ENCODE data around the gene PGPEP1. TPM values are rescaled to one million over a fixed set of nuclear protein-coding genes. Genes with fewer than 3 reads are reported as not detected.
A peak's percentile ranks its signal among the peaks of the same experiment; 100 is the strongest.
"Not testable (repeated sequence)": the region's sequence is repeated elsewhere in the genome, so short reads cannot be mapped to it uniquely, and the experiment has no call there.

PGPEP1 gene
- total RNA-seq, 2 donors from 2014 or later = 105 to 109 TPM

- intact Hi-C loops (cut with DNase I, micrococcal nuclease) = loop anchor here in 1 of 2 donors (10.0 kb wide), 1 partner anchor 64 kb away; the partner anchor contains the start of gene SSBP4
- ATAC-seq (no peak), DNase-seq (no peak)
These were observed 10.1 kb downstream of the PGPEP1 start for GRCh38 chr19:18350490-18350889.

DNA sequence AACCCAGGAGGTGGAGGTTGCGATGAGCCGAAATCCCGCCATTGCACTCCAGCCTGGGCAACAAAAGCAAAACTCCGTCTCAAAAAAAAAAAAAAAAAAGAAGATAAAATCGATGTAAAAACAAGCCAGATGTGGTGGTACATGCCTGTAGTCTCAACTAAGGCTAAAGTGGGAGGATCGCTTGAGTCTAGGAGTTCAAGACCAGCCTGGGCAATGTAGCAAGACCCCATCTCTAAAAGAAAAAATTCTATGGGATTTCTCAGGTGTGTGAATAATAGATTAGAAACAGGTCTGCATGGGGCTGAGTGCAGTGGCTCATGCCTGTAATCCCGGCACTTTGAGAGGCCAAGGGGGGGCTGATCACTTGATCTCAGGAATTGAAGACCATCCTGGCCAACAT is 11.1 kb downstream of the PGPEP1 start:
- DNase-seq = no peak
- intact Hi-C loops (cut with DNase I, micrococcal nuclease) = loop anchor here in 1 of 2 donors (10.0 kb wide), 1 partner anchor 63 kb away; the partner anchor contains the start of gene SSBP4
- ATAC-seq = no peak

DNA sequence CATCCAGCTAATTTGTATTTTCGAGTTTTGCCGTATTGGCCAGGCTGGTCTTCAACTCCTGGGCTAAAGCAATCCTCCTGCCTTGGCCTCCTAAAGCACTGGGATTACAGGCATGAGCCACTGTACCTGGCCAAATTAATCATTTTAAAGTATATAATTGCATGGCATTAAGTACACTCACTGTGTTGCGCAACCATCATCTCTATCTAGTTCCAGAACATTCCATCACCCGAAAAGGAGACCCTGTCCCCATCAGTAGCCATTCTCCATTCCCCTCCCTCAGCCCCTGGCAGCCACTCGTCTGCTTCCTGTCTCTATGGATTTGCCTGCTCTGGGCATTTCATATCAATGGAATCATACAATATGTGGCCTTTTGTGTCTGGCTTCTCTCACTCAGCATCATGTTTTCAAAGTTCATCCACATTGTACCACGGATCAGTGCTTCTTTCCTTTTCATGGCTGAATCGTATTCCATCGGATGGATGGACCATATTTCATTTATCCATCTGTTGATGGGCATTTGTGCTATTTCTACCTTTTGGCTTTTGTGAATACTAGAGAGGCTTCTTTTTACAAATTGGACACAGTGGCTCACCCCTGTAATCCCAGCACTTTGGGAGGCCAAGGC is 13.1 kb downstream of the PGPEP1 start:
- no peak for ATAC-seq
- no peak for DNase-seq
- intact Hi-C loops (cut with DNase I, micrococcal nuclease) = loop anchor here in 1 of 2 donors (10.0 kb wide), 1 partner anchor 61 kb away; the partner anchor contains the start of gene SSBP4

- ATAC-seq, DNase-seq: not testable (repeated sequence)
- intact Hi-C loops (cut with DNase I, micrococcal nuclease) = loop anchor here in 1 of 2 donors (10.0 kb wide), 1 partner anchor 60 kb away; the partner anchor contains the start of gene SSBP4
These were observed 14.3 kb downstream of the PGPEP1 start for GRCh38 chr19:18354743-18355142.

DNA sequence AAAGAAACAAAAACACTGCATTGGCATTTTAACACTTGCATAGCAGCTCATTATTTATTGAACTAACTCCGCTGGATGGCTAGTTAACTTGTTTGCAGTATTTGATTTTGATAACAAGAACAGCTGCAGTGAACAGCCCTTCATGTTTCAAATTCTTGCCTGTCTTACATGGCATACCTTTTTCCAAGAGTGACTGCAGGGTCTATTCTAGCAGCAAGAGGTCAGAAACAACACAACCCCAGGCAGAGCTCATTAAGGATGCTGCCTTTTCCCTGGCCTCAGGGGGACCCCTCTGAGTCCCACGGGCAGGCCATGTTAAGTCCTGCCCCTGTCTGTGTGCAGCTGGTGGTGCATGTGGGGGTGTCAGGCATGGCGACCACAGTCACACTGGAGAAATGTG is 16.6 kb downstream of the PGPEP1 start:
- peak; percentile 7 for ATAC-seq
- no peak for DNase-seq
- intact Hi-C loops (cut with DNase I, micrococcal nuclease) = loop anchor here in 1 of 2 donors (10.0 kb wide), 1 partner anchor 58 kb away; the partner anchor contains the start of gene SSBP4

DNA sequence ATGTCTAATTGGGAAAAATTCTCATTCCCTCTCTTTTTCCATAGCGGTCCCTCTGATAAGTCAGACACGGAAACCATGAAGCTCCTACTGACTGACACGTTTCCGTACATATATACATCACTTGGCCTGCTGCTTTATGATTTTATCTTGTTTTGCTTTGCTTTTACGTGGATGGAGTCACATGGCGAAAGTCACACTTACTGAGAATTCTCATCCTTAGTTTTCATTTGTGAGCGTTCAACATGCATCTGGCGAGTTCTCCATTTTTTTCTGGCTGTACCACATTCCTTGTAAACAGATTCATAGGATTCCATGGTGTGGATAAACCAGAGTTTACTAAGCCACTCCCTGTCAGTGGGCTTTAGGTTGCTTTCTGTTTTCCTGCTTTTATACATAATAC is 21.2 kb downstream of the PGPEP1 start:
- intact Hi-C loops (cut with DNase I, micrococcal nuclease) = no loop called here
- no peak for ATAC-seq
- no peak for DNase-seq

DNA sequence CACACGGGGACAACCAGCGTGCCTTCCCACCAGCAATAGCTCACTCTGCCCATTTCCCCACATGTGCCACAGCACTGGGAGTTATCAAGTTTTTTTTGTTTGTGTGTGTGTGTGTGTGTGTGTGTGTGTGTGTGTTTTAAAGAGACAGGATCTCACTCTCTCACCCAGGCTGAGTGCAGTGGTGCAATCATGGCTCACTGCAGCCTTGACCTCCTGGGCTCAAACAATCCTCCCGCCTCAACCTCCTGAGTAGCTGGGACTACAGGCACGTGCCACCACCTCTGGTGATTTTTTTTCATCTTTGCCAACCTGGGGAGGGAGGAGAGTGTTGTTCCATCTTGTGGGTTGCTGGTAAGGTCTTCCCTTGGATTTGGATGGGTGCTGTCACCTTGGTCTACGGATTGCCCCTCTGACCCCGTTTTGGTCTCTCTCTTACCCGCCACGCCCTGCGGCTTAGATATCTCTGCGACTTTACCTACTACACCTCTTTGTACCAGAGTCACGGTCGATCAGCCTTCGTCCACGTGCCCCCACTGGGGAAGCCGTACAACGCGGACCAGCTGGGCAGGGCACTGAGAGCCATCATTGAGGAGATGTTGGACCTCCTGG is 22.6 kb downstream of the PGPEP1 start:
- no peak for DNase-seq

GRCh38 chr19:18363787-18364186 is 23.4 kb downstream of the PGPEP1 start:
- intact Hi-C loops (cut with DNase I, micrococcal nuclease) = no loop called here
- no peak for ATAC-seq

More for the DNA sequence above, 22.6 kb downstream of the PGPEP1 start:
- peak; percentile 17 for ATAC-seq
- intact Hi-C loops (cut with DNase I, micrococcal nuclease) = no loop called here

GRCh38 chr19:18364277-18364825 is 24.0 kb downstream of the PGPEP1 start:
- intact Hi-C loops (cut with DNase I, micrococcal nuclease); DNase-seq: not testable (repeated sequence)
- ATAC-seq = peak; percentile 22

More at GRCh38 chr19:18363787-18364186, 23.4 kb downstream of the PGPEP1 start:
- no peak for DNase-seq

- peak; percentile 84 for ATAC-seq
These were observed 24.6 kb downstream of the PGPEP1 start for GRCh38 chr19:18364826-18365528.

GRCh38 chr19:18366021-18366435 is 25.6 kb downstream of the PGPEP1 start:
- intact Hi-C loops (cut with DNase I, micrococcal nuclease) = no loop called here
- ATAC-seq = no peak
- DNase-seq = no peak

More at GRCh38 chr19:18364826-18365528, 24.6 kb downstream of the PGPEP1 start:
- intact Hi-C loops (cut with DNase I, micrococcal nuclease) = no loop called here
- DNase-seq = peak; percentile 82 to 90

DNA sequence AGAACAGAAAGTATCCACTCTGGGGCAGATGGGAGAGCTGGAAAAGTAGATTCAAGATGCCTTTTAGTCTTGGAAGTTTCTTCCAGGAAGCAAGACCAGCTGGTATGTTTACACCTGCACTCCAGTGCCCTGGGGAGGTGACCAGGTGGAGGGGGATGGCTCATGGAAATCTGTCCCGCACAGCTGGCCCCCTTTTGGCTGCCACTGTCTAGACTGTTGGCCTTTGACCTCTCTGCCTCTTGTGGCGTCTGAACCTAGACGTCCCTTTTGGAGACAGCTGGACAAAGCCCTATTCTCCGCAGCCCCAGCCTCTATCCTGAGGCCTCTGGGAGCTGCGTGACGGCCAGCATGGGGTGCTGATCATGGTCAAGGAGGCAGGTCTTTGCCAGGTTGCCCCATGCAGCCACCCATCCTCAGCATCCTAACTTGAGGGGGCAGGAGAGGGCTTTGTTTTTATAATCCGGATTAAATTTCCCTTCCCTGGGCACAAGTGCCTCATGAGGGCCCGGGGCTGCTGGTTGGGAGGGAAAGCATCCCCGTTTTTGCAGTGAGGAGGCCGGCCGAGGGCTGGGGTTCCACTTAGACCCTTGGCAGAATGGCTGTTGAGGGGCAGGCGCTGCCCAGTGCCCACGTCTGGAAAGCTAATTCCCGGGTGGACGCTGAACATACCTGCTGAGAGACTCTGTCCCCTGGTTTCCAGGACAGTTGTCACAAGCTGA is 28.3 kb downstream of the PGPEP1 start:
- ATAC-seq (peak; percentile 8), DNase-seq (no peak)
- intact Hi-C loops (cut with DNase I, micrococcal nuclease) = no loop called here

GRCh38 chr19:18373407-18373891 is 33.1 kb downstream of the PGPEP1 start:
- intact Hi-C loops (cut with DNase I, micrococcal nuclease) = no loop called here
- ATAC-seq = no peak
- DNase-seq = no peak

- intact Hi-C loops (cut with DNase I, micrococcal nuclease) = no loop called here
- ATAC-seq (peak; percentile 69), DNase-seq (peak; percentile 77 to 93)
These were observed 33.7 kb downstream of the PGPEP1 start for GRCh38 chr19:18373892-18374629.

DNA sequence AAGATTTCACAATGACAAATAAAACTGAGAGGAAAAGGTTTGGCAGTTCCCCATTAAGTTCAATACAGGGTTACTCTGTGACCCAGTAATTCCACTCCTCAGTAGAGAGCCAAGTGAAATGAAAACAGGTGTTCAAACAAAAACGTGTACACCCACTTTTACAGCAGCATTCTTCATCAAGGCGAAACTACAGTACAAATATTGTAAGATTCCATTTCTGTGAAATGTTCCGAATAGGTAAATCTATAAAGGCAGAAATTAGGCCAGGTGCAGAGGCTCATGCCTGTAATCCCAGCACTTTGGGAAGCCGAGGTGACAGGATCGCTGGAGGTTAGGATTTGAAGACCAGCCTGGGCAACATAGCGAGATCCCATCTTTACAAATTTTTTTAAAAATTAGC is 36.6 kb downstream of the PGPEP1 start:
- intact Hi-C loops (cut with DNase I, micrococcal nuclease) = no loop called here
- ATAC-seq = peak; percentile 50
- DNase-seq = no peak

GRCh38 chr19:18379803-18380747 is 39.7 kb downstream of the PGPEP1 start:
- DNase-seq (peak; percentile 87 to 95), ATAC-seq (peak; percentile 85)
- intact Hi-C loops (cut with DNase I, micrococcal nuclease) = no loop called here

- DNase-seq = no peak
- ATAC-seq = no peak
- intact Hi-C loops (cut with DNase I, micrococcal nuclease) = no loop called here
These were observed 40.4 kb downstream of the PGPEP1 start for GRCh38 chr19:18380843-18381242.
